Loucy (cell line): ENCODE data around the gene GPSM3.

Experiments
- CTCF ChIP-seq: fragments of 200-600 bp; sonication (generic); conservative IDR thresholded peaks from 2 replicates; pipeline ENCODE4 v1.5.1; 2014; ENCODE audit warnings: mild to moderate bottlenecking, antibody characterized with exemption, low read length
- EZH2phosphoT487 ChIP-seq: fragments of 200-600 bp; IDR thresholded peaks from 2 replicates; pipeline ENCODE4 v1.6.1; 2018; ENCODE audit warnings: antibody characterized with exemption, mild to moderate bottlenecking, moderate library complexity, borderline replicate concordance

GRCh38 chr6:32220021-32220420, 27.6 kb upstream of the GPSM3 start:
- TF ChIP-seq CTCF (no peak), EZH2phosphoT487 (no peak)
